Neural cell (in vitro differentiated cells): ENCODE measurements around the gene EYA3. TPM values are rescaled to one million over a fixed set of nuclear protein-coding genes. Genes with fewer than 3 reads are reported as not detected.

Experiments used
- H2AFZ ChIP-seq: fragments of 200-600, 300-800 bp; sonication (generic), shearing (Covaris generic); 2 replicates; pipeline ENCODE4 v1.6.0; 2014; ENCODE audit warnings: low read depth, mild to moderate bottlenecking, antibody characterized with exemption, low read length, moderate library complexity
- H3F3A ChIP-seq: fragments of 200-600 bp; shearing (Covaris generic); 2 replicates; pipeline ENCODE4 v1.6.1; 2016; ENCODE audit warnings: mild to moderate bottlenecking, moderate library complexity, mixed read lengths, antibody characterized with exemption, low read length; ENCODE audit not compliant: insufficient read depth, poor library complexity, severe bottlenecking
- H3K27ac ChIP-seq: fragments of 200-600, 300-800 bp; sonication (generic), shearing (Covaris generic); 2 replicates; pipeline ENCODE4 v1.5.1; 2014; ENCODE audit warnings: mild to moderate bottlenecking, low read length, moderate library complexity
- H3K27me3 ChIP-seq: fragments of 300-800, 200-600 bp; sonication (generic), shearing (Covaris generic); 2 replicates; pipeline ENCODE4 v1.6.0; 2014; ENCODE audit warnings: mild to moderate bottlenecking, low read depth, low read length, moderate library complexity; ENCODE audit not compliant: insufficient read depth
- H3K36me3 ChIP-seq: fragments of 300-800, 200-600 bp; sonication (generic), shearing (Covaris generic); 2 replicates; pipeline ENCODE4 v1.5.1; 2014; ENCODE audit warnings: mild to moderate bottlenecking, antibody characterized with exemption, low read length, moderate library complexity; ENCODE audit not compliant: insufficient read depth
- H3K4me2 ChIP-seq: fragments of 300-800, 200-600 bp; sonication (generic), shearing (Covaris generic); 2 replicates; pipeline ENCODE4 v1.6.0; 2014; ENCODE audit warnings: mild to moderate bottlenecking, low read length
- H3K4me3 ChIP-seq: fragments of 300-800, 200-600 bp; sonication (generic), shearing (Covaris generic); 2 replicates; pipeline ENCODE4 v1.5.1; 2014; ENCODE audit warnings: mild to moderate bottlenecking, low read length, moderate library complexity
- H3K79me2 ChIP-seq: fragments of 200-600 bp; shearing (Covaris generic); replicated peaks from 2 replicates; pipeline ENCODE4 v1.6.0; 2014; ENCODE audit warnings: mild to moderate bottlenecking, low read length, moderate library complexity; ENCODE audit not compliant: insufficient read depth
- H3K9ac ChIP-seq: fragments of 300-800, 200-600 bp; sonication (generic), shearing (Covaris generic); 2 replicates; pipeline ENCODE4 v1.6.1; 2016; ENCODE audit warnings: mild to moderate bottlenecking, low read length, mixed read lengths
- H3K9me2 ChIP-seq: fragments of 200-600 bp; shearing (Covaris generic); 2 replicates; pipeline ENCODE4 v1.6.1; 2016; ENCODE audit warnings: mild to moderate bottlenecking, low read length, mixed read lengths; ENCODE audit not compliant: insufficient read depth
- H3K9me3 ChIP-seq: fragments of 200-600, 300-800 bp; sonication (generic), shearing (Covaris generic); 2 replicates; pipeline ENCODE4 v1.6.1; 2016; ENCODE audit warnings: mild to moderate bottlenecking, mixed run types, low read length, moderate library complexity, mixed read lengths
- H4K20me1 ChIP-seq: fragments of 200-600 bp; shearing (Covaris generic); 2 replicates; pipeline ENCODE4 v1.6.1; 2016; ENCODE audit warnings: mild to moderate bottlenecking, mixed run types; ENCODE audit not compliant: insufficient read depth
- EP300 ChIP-seq: fragments of 450-650 bp; conservative IDR thresholded peaks from 2 replicates; pipeline ENCODE4 v1.6.1; 2014; ENCODE audit warnings: antibody characterized with exemption, mild to moderate bottlenecking, moderate library complexity; ENCODE audit not compliant: poor library complexity, severe bottlenecking
- RAD21 ChIP-seq: fragments of 450-650 bp; conservative IDR thresholded peaks from 2 replicates; pipeline ENCODE4 v1.6.1; 2014; ENCODE audit warnings: antibody characterized with exemption, mild to moderate bottlenecking, moderate library complexity
- SMC3 ChIP-seq: fragments of 450-650 bp; conservative IDR thresholded peaks from 2 replicates; pipeline ENCODE4 v1.6.1; 2014; ENCODE audit warnings: antibody characterized with exemption, mild to moderate bottlenecking, moderate library complexity; ENCODE audit not compliant: poor library complexity
- polyA plus RNA-seq: library from polyadenylated mRNA; depleted of rRNA; stranded (reverse); fragments of >200 nt; gene quantifications from 2 replicates; pipeline ENCODE4 v1.2.3, GENCODE V29; 2014
- TF ChIP-seq, protein P1 (sequence below): IDR thresholded peaks from 2 replicates; pipeline ENCODE4 v1.6.1; 2012; ENCODE audit warnings: borderline replicate concordance
- TF ChIP-seq, protein P2 (sequence below): fragments of 450-650 bp; IDR thresholded peaks from 2 replicates; pipeline ENCODE4 v1.5.1; 2014; ENCODE audit warnings: antibody characterized with exemption, mild to moderate bottlenecking, moderate library complexity; ENCODE audit not compliant: poor library complexity, severe bottlenecking

Gene EYA3
- polyA plus RNA-seq, 1 donor from 2014 or later = 11.2 TPM

DNA sequence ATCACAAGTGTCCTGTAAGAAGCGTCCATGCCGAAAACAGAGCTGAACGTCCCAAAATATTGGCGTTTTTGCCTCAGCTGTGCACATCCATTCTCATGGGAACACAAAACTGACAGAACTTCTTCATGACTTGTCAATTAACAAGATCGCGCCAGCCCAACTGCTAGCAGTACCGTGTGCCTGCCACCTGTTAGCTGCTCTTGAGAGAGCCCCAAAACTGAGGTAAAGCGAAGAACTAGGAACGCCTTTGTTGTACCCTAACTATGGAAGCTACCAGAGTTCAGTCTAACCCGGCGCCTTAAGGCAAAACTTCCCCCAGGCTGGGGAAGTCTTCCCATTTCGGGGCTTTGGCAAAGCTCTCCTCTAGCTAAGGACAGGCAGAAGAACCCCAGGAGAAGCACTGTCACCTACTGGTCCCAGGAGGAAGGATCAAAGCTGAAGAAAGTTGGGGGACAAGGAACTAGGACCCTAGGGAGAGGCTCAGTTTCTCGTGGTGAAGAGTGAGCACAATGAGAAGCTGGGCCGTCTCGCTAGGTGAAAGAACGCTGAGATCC is 719 bp downstream of the EYA3 start:
- Histone ChIP-seq H3K9me3 (no peaks in the 10 kb centered on the region), H3K4me2 (peak overlapping the region; percentile 67), H3K36me3 (no peaks in the 10 kb centered on the region), H4K20me1 (no peaks in the 10 kb centered on the region), H3K4me3 (peak overlapping the region; percentile 77), H3F3A (peaks cover 5% of the 10 kb centered on the region), H3K79me2 (peaks cover 32% of the 10 kb centered on the region), H3K9me2 (no peaks in the 10 kb centered on the region), H3K27ac (peak overlapping the region; percentile 86), H3K9ac (peak overlapping the region; percentile 84), H3K27me3 (no peaks in the 10 kb centered on the region), H2AFZ (peak overlapping the region; percentile 78)
- TF ChIP-seq RAD21 (no peak), SMC3 (no peak)
- TF ChIP-seq, protein P1, sequence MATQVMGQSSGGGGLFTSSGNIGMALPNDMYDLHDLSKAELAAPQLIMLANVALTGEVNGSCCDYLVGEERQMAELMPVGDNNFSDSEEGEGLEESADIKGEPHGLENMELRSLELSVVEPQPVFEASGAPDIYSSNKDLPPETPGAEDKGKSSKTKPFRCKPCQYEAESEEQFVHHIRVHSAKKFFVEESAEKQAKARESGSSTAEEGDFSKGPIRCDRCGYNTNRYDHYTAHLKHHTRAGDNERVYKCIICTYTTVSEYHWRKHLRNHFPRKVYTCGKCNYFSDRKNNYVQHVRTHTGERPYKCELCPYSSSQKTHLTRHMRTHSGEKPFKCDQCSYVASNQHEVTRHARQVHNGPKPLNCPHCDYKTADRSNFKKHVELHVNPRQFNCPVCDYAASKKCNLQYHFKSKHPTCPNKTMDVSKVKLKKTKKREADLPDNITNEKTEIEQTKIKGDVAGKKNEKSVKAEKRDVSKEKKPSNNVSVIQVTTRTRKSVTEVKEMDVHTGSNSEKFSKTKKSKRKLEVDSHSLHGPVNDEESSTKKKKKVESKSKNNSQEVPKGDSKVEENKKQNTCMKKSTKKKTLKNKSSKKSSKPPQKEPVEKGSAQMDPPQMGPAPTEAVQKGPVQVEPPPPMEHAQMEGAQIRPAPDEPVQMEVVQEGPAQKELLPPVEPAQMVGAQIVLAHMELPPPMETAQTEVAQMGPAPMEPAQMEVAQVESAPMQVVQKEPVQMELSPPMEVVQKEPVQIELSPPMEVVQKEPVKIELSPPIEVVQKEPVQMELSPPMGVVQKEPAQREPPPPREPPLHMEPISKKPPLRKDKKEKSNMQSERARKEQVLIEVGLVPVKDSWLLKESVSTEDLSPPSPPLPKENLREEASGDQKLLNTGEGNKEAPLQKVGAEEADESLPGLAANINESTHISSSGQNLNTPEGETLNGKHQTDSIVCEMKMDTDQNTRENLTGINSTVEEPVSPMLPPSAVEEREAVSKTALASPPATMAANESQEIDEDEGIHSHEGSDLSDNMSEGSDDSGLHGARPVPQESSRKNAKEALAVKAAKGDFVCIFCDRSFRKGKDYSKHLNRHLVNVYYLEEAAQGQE = no peak

DNA sequence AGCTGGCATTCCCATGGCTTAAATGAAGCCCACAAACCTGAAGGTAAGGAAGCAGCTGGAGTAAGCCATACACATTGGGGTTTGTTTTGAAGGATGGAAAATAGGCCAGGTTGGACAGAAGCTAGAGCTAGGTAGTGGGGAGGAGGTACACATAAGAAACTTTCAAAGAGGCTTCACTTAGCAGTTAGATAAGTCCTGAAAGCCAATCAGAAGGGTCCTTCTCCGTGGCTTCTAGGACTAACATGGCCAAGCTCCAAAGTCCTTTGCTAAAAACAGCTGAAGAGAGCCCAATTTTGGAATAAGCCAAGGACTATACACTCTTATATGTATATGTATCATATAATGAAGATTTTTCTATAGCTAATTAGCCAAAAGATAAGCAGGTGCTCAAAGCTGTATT is 1.8 kb downstream of the EYA3 start:
- TF ChIP-seq EP300 = no peak
- TF ChIP-seq SMC3 = no peak
- TF ChIP-seq RAD21 = no peak
- TF ChIP-seq, protein P2, sequence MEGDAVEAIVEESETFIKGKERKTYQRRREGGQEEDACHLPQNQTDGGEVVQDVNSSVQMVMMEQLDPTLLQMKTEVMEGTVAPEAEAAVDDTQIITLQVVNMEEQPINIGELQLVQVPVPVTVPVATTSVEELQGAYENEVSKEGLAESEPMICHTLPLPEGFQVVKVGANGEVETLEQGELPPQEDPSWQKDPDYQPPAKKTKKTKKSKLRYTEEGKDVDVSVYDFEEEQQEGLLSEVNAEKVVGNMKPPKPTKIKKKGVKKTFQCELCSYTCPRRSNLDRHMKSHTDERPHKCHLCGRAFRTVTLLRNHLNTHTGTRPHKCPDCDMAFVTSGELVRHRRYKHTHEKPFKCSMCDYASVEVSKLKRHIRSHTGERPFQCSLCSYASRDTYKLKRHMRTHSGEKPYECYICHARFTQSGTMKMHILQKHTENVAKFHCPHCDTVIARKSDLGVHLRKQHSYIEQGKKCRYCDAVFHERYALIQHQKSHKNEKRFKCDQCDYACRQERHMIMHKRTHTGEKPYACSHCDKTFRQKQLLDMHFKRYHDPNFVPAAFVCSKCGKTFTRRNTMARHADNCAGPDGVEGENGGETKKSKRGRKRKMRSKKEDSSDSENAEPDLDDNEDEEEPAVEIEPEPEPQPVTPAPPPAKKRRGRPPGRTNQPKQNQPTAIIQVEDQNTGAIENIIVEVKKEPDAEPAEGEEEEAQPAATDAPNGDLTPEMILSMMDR = no peak
- TF ChIP-seq, protein P1 = no peak
- H3K9ac ChIP-seq = no peak overlapping the region
- peak overlapping the region; percentile 77 for H3K4me3 ChIP-seq
- H3K4me2 ChIP-seq = peak overlapping the region; percentile 67
- H3K36me3 ChIP-seq = no peaks in the 10 kb centered on the region
- no peak overlapping the region for H2AFZ ChIP-seq
- H3K9me3 ChIP-seq = no peaks in the 10 kb centered on the region
- H4K20me1 ChIP-seq = no peaks in the 10 kb centered on the region
- H3K9me2 ChIP-seq = no peaks in the 10 kb centered on the region
- no peak overlapping the region for H3K27ac ChIP-seq
- peaks cover 5% of the 10 kb centered on the region for H3F3A ChIP-seq
- H3K27me3 ChIP-seq = no peaks in the 10 kb centered on the region
- peaks cover 43% of the 10 kb centered on the region for H3K79me2 ChIP-seq
